ENCODE results near the gene CTNND2.
"Not testable (repeated sequence)": the region's sequence is repeated elsewhere in the genome, so short reads cannot be mapped to it uniquely, and the experiment has no call there.

Gene CTNND2

GRCh38 chr5:11422342-11422741 lies 481.9 kb downstream of the CTNND2 start:
- Histone ChIP-seq H4K20me1 (ENCODE audit: insufficient read depth, low read length) (no peaks in the 10 kb centered on the region), H3K36me3 (replicated peaks; ENCODE audit: insufficient read depth, low read length) (no peaks in the 10 kb centered on the region), H2AFZ (ENCODE audit: low read length) (no peak overlapping the region), H3K9ac (ENCODE audit: low read length) (no peak overlapping the region), H3K27me3 (replicated peaks; ENCODE audit: insufficient read depth, low read length) (no peaks in the 10 kb centered on the region), H3K4me3 (ENCODE audit: low read length) (no peak overlapping the region), H3K4me2 (ENCODE audit: low read depth, low read length) (no peak overlapping the region), H3F3A (ENCODE audit: insufficient read depth, low read length) (no peaks in the 10 kb centered on the region), H3K9me2 (replicated peaks; ENCODE audit: insufficient read depth, low read length) (no peaks in the 10 kb centered on the region), H3K9me3 (replicated peaks; ENCODE audit: insufficient read depth, low read length) (no peaks in the 10 kb centered on the region), H3K4me1 (ENCODE audit: low read length) (no peaks in the 10 kb centered on the region), H3K27ac (ENCODE audit: low read length) (no peak overlapping the region), H3K79me2 (ENCODE audit: low read length) (no peaks in the 10 kb centered on the region)
- DNase-seq = no peak
- TF ChIP-seq, protein P1, sequence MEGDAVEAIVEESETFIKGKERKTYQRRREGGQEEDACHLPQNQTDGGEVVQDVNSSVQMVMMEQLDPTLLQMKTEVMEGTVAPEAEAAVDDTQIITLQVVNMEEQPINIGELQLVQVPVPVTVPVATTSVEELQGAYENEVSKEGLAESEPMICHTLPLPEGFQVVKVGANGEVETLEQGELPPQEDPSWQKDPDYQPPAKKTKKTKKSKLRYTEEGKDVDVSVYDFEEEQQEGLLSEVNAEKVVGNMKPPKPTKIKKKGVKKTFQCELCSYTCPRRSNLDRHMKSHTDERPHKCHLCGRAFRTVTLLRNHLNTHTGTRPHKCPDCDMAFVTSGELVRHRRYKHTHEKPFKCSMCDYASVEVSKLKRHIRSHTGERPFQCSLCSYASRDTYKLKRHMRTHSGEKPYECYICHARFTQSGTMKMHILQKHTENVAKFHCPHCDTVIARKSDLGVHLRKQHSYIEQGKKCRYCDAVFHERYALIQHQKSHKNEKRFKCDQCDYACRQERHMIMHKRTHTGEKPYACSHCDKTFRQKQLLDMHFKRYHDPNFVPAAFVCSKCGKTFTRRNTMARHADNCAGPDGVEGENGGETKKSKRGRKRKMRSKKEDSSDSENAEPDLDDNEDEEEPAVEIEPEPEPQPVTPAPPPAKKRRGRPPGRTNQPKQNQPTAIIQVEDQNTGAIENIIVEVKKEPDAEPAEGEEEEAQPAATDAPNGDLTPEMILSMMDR (IDR thresholded peaks at IDR 0.05; ENCODE audit: low read length) = no peak
- TF ChIP-seq EZH2phosphoT487 (IDR thresholded peaks at IDR 0.05; ENCODE audit: low read length) = no peak
- no peak for TF ChIP-seq EZH2 (optimal IDR thresholded peaks at IDR 0.05; ENCODE audit: low read depth, low read length)

DNA sequence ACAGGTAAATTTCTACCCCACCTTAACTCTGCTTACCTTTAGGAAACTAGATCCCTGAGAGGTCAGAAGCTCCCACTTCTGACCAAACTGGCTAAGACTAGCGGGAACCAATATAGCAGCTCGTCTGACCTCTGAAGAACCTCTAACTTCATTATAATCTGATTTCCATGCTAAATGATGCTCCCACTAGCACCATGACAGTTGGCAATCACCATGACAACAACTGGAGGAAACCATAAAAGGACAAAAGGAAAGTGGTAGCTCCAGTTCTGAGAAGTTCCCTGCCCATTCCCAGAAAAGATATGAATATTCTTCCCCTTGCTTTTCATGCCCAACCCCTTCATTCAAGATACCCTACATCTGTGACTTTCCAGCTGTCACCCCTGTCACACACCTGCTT lies 483.3 kb downstream of the CTNND2 start:
- H3K27me3 ChIP-seq (replicated peaks; ENCODE audit: insufficient read depth, low read length) = no peaks in the 10 kb centered on the region
- no peak overlapping the region for H3K9ac ChIP-seq (ENCODE audit: low read length)
- no peaks in the 10 kb centered on the region for H3K79me2 ChIP-seq (ENCODE audit: low read length)
- H3K4me2 ChIP-seq (ENCODE audit: low read depth, low read length) = no peak overlapping the region
- H3K27ac ChIP-seq (ENCODE audit: low read length) = no peak overlapping the region
- no peaks in the 10 kb centered on the region for H3K4me1 ChIP-seq (ENCODE audit: low read length)
- no peak overlapping the region for H2AFZ ChIP-seq (ENCODE audit: low read length)
- TF ChIP-seq EZH2phosphoT487 (IDR thresholded peaks at IDR 0.05; ENCODE audit: low read length) (no peak), EZH2 (optimal IDR thresholded peaks at IDR 0.05; ENCODE audit: low read depth, low read length) (no peak)
- TF ChIP-seq, protein P1 (IDR thresholded peaks at IDR 0.05; ENCODE audit: low read length) = no peak
- H3K36me3 ChIP-seq (replicated peaks; ENCODE audit: insufficient read depth, low read length) = no peaks in the 10 kb centered on the region
- no peaks in the 10 kb centered on the region for H4K20me1 ChIP-seq (ENCODE audit: insufficient read depth, low read length)
- H3K9me2 ChIP-seq (replicated peaks; ENCODE audit: insufficient read depth, low read length) = no peaks in the 10 kb centered on the region
- H3K9me3 ChIP-seq (replicated peaks; ENCODE audit: insufficient read depth, low read length) = no peaks in the 10 kb centered on the region
- H3F3A ChIP-seq (ENCODE audit: insufficient read depth, low read length) = no peaks in the 10 kb centered on the region
- no peak for DNase-seq
- no peak overlapping the region for H3K4me3 ChIP-seq (ENCODE audit: low read length)

DNA sequence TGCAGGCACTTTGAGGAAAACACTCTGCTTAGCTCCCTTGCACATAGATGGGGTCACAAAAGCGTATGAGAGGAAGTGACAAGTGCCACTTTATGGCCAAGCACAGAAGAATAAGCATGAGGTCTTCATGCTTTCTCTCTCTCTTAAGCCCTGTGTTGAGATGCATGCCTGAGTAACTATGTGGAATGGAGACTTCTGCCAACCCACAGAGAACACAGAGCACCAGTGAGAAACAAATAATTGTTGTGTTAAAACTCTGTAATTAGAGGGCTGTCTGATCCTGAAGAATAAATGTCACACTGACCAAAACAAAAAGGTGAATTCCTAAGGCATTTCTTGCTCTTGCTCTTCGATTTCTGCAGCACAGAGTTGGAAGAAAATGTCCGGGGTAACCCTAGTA lies 488.5 kb downstream of the CTNND2 start:
- no peak for DNase-seq
- Histone ChIP-seq H3K9me3 (replicated peaks; ENCODE audit: insufficient read depth, low read length) (no peaks in the 10 kb centered on the region), H4K20me1 (ENCODE audit: insufficient read depth, low read length) (no peaks in the 10 kb centered on the region), H3K79me2 (ENCODE audit: low read length) (no peaks in the 10 kb centered on the region), H2AFZ (ENCODE audit: low read length) (no peak overlapping the region), H3K27me3 (replicated peaks; ENCODE audit: insufficient read depth, low read length) (no peaks in the 10 kb centered on the region), H3K4me3 (ENCODE audit: low read length) (no peak overlapping the region), H3K36me3 (replicated peaks; ENCODE audit: insufficient read depth, low read length) (no peaks in the 10 kb centered on the region), H3K9ac (ENCODE audit: low read length) (no peak overlapping the region), H3K27ac (ENCODE audit: low read length) (no peak overlapping the region), H3F3A (ENCODE audit: insufficient read depth, low read length) (no peaks in the 10 kb centered on the region), H3K4me2 (ENCODE audit: low read depth, low read length) (no peak overlapping the region), H3K9me2 (replicated peaks; ENCODE audit: insufficient read depth, low read length) (no peaks in the 10 kb centered on the region), H3K4me1 (ENCODE audit: low read length) (no peaks in the 10 kb centered on the region)
- TF ChIP-seq EZH2 (optimal IDR thresholded peaks at IDR 0.05; ENCODE audit: low read depth, low read length) = no peak
- TF ChIP-seq, protein P1 (IDR thresholded peaks at IDR 0.05; ENCODE audit: low read length) = no peak
- TF ChIP-seq EZH2phosphoT487 (IDR thresholded peaks at IDR 0.05; ENCODE audit: low read length) = no peak

GRCh38 chr5:11414732-11415131 lies 489.5 kb downstream of the CTNND2 start:
- not testable (repeated sequence) for H3K4me1 ChIP-seq (ENCODE audit: low read length); H2AFZ ChIP-seq (ENCODE audit: low read length); DNase-seq; H3F3A ChIP-seq (ENCODE audit: insufficient read depth, low read length); H3K27me3 ChIP-seq (replicated peaks; ENCODE audit: insufficient read depth, low read length); H3K9me2 ChIP-seq (replicated peaks; ENCODE audit: insufficient read depth, low read length); H3K9ac ChIP-seq (ENCODE audit: low read length); H3K27ac ChIP-seq (ENCODE audit: low read length); H3K9me3 ChIP-seq (replicated peaks; ENCODE audit: insufficient read depth, low read length); H3K79me2 ChIP-seq (ENCODE audit: low read length); H3K4me2 ChIP-seq (ENCODE audit: low read depth, low read length); H3K36me3 ChIP-seq (replicated peaks; ENCODE audit: insufficient read depth, low read length); H4K20me1 ChIP-seq (ENCODE audit: insufficient read depth, low read length); H3K4me3 ChIP-seq (ENCODE audit: low read length)
